ENCODE measurements around the gene ENG.

GRCh38 chr9:127872369-127873222, 18.1 kb upstream of the ENG start:
- TF ChIP-seq CTCF (IDR thresholded peaks at IDR 0.05) (no peak), POLR2A (IDR thresholded peaks at IDR 0.05) (no peak)
